CD4-positive, alpha-beta T cell treated with Interleukin-10 for 1 hour (primary cell): ENCODE results near the gene CHD2.

Source experiments
- DNase-seq: peaks from one replicate; pipeline ENCODE4 v3.0.0-alpha.2; 2020

Gene CHD2

GRCh38 chr15:92963794-92964193, 63.7 kb downstream of the CHD2 start:
- no peak for DNase-seq

GRCh38 chr15:92968926-92969651, 69.0 kb downstream of the CHD2 start:
- DNase-seq = no peak

GRCh38 chr15:92970656-92971055, 70.5 kb downstream of the CHD2 start:
- no peak for DNase-seq

GRCh38 chr15:92971081-92971480, 71.0 kb downstream of the CHD2 start:
- DNase-seq = no peak

- DNase-seq = no peak
Measured at GRCh38 chr15:92971713-92972112, 71.6 kb downstream of the CHD2 start.

- DNase-seq = no peak
Measured at GRCh38 chr15:92974183-92974915, 74.2 kb downstream of the CHD2 start.

- DNase-seq = no peak
Measured at GRCh38 chr15:92979011-92979701, 79.0 kb downstream of the CHD2 start.

GRCh38 chr15:92981333-92981732, 81.2 kb downstream of the CHD2 start:
- DNase-seq = no peak

GRCh38 chr15:92984161-92984560, 84.0 kb downstream of the CHD2 start:
- no peak for DNase-seq

GRCh38 chr15:92989470-92989869, 89.3 kb downstream of the CHD2 start:
- no peak for DNase-seq

- DNase-seq = no peak
Measured at GRCh38 chr15:92990031-92990430, 89.9 kb downstream of the CHD2 start.

GRCh38 chr15:92992720-92993119, 92.6 kb downstream of the CHD2 start:
- no peak for DNase-seq

GRCh38 chr15:92997821-92998220, 97.7 kb downstream of the CHD2 start:
- no peak for DNase-seq

- DNase-seq = no peak
Measured at GRCh38 chr15:93001156-93001555, 101.0 kb downstream of the CHD2 start.

GRCh38 chr15:93001881-93002280, 101.8 kb downstream of the CHD2 start:
- DNase-seq = no peak

- DNase-seq = no peak
Measured at GRCh38 chr15:93005133-93005532, 105.0 kb downstream of the CHD2 start.

- DNase-seq = no peak
Measured at GRCh38 chr15:93007994-93008393, 107.9 kb downstream of the CHD2 start.

GRCh38 chr15:93012786-93013185, 112.7 kb downstream of the CHD2 start:
- DNase-seq = no peak

- DNase-seq = no peak
Measured at GRCh38 chr15:93017526-93017925, 117.4 kb downstream of the CHD2 start.

GRCh38 chr15:93018574-93018973, 118.5 kb downstream of the CHD2 start:
- no peak for DNase-seq

- DNase-seq = no peak
Measured at GRCh38 chr15:93019090-93019489, 119.0 kb downstream of the CHD2 start.

- DNase-seq = no peak
Measured at GRCh38 chr15:93019971-93020370, 119.8 kb downstream of the CHD2 start.

- DNase-seq = no peak
Measured at GRCh38 chr15:93020976-93021772, 121.0 kb downstream of the CHD2 start.
